AG04449 (cell line): Measurements from ENCODE around the gene BTRC.

Experiments
- CTCF ChIA-PET: fragments of 350-600 bp; formaldehyde crosslinking; extraction: SDS; loops from one replicate; lab custom pipeline; 2021; ENCODE audit warnings: antibody characterized with exemption; lab: Yijun Ruan, JAX
- POLR2A ChIA-PET: fragments of 400-600, 350-600 bp; formaldehyde crosslinking; extraction: SDS; loops from one replicate; lab custom pipeline; 2020; ENCODE audit warnings: antibody characterized with exemption, inconsistent platforms; lab: Yijun Ruan, JAX
- DNase-seq: peaks from one replicate; pipeline ENCODE4 v3.0.0-alpha.2; 2010; ENCODE audit warnings: low read depth, low spot score
- H3K4me3 ChIP-seq: 2 replicates; pipeline ENCODE4 v1.5.1; 2011; ENCODE audit warnings: low read depth, mild to moderate bottlenecking, control low read depth, low read length
- TF ChIP-seq, protein P1 (sequence below): IDR thresholded peaks from one replicate; pipeline ENCODE4 v1.5.1; 2011; ENCODE audit warnings: mild to moderate bottlenecking, moderate library complexity, low read length, control low read depth, inconsistent platforms; ENCODE audit not compliant: insufficient read depth; ENCODE audit errors: missing control alignments

Gene BTRC

DNA sequence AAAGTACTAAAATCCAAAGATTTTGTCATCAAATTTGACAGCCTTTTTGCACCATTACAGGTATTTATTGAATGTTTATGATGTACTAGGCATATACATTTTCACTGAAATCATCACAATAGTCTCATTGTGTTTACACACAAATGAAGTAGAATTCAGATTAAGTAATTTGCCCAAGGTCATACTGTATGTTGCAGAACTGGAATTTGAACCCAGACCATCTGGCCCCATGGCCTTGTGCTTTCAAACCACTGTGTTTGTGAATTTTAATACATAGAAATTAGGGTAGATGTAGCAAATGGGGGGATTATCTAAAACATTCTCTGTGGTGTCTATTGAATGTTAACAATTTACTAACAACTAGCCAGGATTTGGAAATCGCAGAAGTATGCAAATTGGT is 139.3 kb downstream of the BTRC start:
- TF ChIP-seq, protein P1, sequence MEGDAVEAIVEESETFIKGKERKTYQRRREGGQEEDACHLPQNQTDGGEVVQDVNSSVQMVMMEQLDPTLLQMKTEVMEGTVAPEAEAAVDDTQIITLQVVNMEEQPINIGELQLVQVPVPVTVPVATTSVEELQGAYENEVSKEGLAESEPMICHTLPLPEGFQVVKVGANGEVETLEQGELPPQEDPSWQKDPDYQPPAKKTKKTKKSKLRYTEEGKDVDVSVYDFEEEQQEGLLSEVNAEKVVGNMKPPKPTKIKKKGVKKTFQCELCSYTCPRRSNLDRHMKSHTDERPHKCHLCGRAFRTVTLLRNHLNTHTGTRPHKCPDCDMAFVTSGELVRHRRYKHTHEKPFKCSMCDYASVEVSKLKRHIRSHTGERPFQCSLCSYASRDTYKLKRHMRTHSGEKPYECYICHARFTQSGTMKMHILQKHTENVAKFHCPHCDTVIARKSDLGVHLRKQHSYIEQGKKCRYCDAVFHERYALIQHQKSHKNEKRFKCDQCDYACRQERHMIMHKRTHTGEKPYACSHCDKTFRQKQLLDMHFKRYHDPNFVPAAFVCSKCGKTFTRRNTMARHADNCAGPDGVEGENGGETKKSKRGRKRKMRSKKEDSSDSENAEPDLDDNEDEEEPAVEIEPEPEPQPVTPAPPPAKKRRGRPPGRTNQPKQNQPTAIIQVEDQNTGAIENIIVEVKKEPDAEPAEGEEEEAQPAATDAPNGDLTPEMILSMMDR, result no peak
- no peak for DNase-seq
- no peak overlapping the region for H3K4me3 ChIP-seq
- POLR2A ChIA-PET, result no interaction called here
- CTCF ChIA-PET, result interaction anchor here (0.7 to 1.9 kb wide), 2 partner anchors 255 to 279 kb away, joined by 3 to 5 read pairs; no protein-coding TSS in a partner anchor

GRCh38 chr10:101493782-101494281 is 139.9 kb downstream of the BTRC start:
- H3K4me3 ChIP-seq, result no peak overlapping the region
- POLR2A ChIA-PET, result interaction anchor here (0.5 kb wide), 1 partner anchor 32 kb away, joined by 3 read pairs; no protein-coding TSS in a partner anchor
- DNase-seq, result no peak
- TF ChIP-seq, protein P1, result no peak
- CTCF ChIA-PET, result interaction anchor here (1.4 to 1.9 kb wide), 3 partner anchors 10 to 280 kb away, joined by 4 to 5 read pairs (median 4); no protein-coding TSS in a partner anchor

GRCh38 chr10:101494650-101495049 is 140.7 kb downstream of the BTRC start:
- ChIA-PET CTCF (interaction anchor here (0.7 to 1.9 kb wide), 4 partner anchors 11 to 281 kb away, joined by 4 to 5 read pairs (median 4); no protein-coding TSS in a partner anchor), POLR2A (no interaction called here)
- TF ChIP-seq, protein P1, result no peak
- no peak for DNase-seq
- no peak overlapping the region for H3K4me3 ChIP-seq

DNA sequence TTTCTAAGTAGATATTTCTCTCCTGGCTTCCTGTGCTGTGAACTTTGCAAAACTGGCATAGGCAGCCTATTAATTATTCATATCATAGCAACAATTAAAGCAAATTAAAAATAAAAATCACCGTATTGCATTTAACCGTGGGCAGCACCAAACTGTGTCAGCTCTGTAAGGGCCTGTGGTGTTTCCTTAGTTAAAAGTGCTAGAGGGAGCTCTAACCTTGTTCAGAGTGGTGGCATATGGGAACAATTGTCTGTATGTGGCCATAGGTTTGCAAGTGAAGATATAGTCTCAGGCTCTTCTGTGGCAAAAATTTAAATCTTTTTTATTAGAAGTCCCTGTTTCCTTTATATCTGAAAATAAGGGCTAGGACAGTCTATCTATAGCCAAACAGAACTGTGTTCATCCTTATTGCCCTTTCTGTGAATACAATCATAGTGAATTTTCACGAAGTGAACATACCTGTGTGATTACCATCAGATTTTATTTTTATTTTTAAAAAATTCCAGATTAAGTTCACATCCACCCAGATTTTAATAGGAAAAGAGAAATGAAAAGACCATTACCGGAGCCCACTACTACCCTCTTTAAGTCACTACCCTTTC is 141.5 kb downstream of the BTRC start:
- ChIA-PET CTCF (interaction anchor here (0.7 to 1.9 kb wide), 3 partner anchors 29 to 282 kb away, joined by 4 to 5 read pairs (median 5); no protein-coding TSS in a partner anchor), POLR2A (no interaction called here)
- DNase-seq, result no peak
- TF ChIP-seq, protein P1, result no peak
- H3K4me3 ChIP-seq, result no peak overlapping the region

DNA sequence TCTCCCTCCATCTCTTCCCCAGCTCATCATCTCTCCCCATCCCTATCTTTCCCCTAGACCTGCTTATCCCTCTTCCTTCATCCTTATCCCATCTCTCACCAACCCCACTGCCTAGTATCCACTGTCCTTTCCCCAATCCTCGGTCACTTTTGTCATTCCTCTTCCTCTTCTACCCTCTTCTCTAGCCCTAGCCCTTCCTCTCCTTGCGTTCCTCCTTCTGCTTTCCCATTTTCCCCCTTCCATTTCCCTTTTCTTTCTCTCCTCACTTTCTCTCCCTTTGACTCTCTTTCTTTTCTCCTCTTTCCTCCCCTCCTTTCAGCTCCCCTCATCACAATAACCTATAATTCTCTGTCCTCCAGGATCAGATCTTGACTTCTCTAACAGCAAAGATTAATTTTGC is 150.5 kb downstream of the BTRC start:
- POLR2A ChIA-PET, result interaction anchor here (0.7 kb wide), 1 partner anchor 201 kb away, joined by 3 read pairs; no protein-coding TSS in a partner anchor
- CTCF ChIA-PET, result interaction anchor here (1.0 kb wide), 1 partner anchor 290 kb away, joined by 3 read pairs; no protein-coding TSS in a partner anchor
- TF ChIP-seq, protein P1, result no peak
- no peak for DNase-seq
- H3K4me3 ChIP-seq, result no peak overlapping the region
